ENCODE measurements around the gene RGS6.

DNA sequence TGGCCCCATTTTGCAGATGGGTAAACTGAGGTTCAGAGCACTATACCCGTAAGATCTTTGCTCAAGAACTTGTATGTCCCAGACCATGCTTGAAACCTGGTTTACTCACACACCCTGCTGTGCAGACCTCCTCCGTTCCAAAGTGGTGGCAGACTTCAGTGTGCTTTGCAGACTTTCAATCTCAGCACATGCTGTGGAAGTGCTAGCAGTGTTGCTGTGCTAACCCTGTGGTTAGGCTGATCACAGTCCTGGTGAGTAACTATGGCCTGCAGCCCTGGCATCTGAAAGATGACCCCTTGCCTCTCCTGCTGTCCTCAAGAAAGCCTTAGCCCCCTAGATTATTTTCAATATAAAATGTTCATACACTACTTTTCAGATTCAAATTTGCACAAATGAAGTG, 511.0 kb downstream of the RGS6 start:
- TF ChIP-seq, protein P1, sequence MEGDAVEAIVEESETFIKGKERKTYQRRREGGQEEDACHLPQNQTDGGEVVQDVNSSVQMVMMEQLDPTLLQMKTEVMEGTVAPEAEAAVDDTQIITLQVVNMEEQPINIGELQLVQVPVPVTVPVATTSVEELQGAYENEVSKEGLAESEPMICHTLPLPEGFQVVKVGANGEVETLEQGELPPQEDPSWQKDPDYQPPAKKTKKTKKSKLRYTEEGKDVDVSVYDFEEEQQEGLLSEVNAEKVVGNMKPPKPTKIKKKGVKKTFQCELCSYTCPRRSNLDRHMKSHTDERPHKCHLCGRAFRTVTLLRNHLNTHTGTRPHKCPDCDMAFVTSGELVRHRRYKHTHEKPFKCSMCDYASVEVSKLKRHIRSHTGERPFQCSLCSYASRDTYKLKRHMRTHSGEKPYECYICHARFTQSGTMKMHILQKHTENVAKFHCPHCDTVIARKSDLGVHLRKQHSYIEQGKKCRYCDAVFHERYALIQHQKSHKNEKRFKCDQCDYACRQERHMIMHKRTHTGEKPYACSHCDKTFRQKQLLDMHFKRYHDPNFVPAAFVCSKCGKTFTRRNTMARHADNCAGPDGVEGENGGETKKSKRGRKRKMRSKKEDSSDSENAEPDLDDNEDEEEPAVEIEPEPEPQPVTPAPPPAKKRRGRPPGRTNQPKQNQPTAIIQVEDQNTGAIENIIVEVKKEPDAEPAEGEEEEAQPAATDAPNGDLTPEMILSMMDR (IDR thresholded peaks at IDR 0.05; ENCODE audit: low read length), result no peak
- no peak for TF ChIP-seq EZH2 (IDR thresholded peaks at IDR 0.05; ENCODE audit: borderline replicate concordance, low read length)

Data from OCI-LY1 (cell line).